Kidney capillary endothelial cell (primary cell): ENCODE measurements around the gene MYO7A.

Source experiments
- DNase-seq: peaks from one replicate; pipeline ENCODE4 v3.0.0-alpha.2; 2018; ENCODE audit warnings: low spot score

The MYO7A gene

DNA sequence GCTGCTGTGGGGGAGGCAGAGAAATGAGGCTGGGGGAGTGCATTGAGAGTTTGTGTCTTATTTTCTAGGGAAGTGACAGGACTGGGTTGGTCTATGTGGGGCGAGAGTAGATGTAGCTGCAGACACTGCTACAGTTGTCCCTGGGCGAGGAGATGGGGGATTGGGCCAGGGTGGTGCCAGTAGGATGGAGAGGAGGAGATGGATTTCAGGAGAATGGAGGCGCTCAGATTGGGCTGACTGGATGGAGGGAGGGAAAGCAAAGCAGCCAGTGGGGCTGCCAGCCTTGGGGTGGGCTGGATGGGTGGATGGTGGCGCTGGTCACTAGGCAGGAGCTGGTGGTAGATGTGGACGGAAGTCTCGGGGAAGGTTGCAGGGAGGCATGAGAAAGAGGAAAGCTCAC, 16.1 kb upstream of the MYO7A start:
- no peak for DNase-seq

DNA sequence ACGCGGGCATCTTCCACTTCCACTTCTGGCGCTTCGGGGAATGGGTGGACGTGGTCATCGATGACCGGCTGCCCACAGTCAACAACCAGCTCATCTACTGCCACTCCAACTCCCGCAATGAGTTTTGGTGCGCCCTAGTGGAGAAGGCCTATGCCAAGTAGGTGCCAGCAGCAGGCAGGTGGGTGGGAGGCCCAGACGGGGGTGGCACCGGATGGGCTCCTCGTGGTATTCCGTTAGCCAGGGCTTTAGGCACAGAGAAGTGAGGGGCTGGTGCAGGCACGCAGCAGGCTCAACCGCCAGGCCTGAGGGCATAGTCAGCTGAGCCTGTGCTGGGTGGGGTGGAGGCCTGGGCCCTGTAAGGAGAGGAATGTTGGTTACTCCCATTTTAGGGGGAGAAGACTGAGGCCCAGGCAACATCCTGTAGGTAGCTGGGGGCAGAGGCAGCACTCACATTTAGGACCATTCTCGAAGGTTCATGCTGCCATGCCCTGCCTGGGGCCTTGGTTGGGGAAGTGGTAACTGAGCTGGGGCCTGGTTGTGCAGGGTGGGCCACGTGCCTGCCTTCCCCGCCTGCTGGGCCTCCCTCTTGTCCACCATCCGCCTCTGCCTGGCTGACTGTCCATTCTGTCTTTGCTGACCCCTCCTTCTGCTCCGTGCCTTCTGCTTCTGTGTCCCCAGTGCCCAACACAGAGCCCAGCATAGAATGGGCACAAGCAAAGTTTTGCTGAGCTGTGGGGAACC, 15.2 kb upstream of the MYO7A start:
- no peak for DNase-seq

DNA sequence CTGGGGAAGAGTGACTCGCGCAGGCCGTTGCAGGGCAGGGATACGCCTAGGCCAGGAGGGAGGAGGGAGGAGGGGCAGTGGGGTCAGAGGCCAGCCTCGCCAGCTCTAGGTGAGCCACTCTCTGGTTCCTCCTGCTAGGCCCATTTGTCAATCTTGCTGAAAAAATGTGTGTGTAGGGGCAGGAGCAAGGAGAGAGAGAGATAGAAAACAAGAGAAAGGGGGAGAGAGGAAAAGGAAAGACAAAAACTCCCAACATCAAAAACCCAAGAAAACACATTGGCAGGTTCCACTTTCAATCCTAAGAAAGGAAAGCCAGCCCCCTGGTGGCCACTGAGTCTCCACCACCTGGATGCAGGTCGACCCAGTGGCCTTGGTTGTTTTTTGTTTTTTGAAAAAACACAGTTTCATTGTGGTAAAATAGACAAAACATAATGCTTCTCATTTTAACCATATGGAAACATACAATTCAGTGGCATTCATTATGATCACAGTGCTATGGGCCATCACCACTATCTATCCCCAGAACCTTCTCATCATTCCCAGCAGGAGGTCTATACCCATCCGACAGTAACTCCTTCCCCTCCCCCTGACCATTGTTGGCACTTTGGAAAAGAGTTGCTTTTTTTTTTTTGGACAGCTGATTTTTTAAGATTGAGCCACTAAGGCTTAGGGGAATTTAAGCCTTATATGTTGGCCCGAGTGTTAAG, 14.5 kb upstream of the MYO7A start:
- DNase-seq, result no peak

GRCh38 chr11:77114089-77114463, 14.0 kb upstream of the MYO7A start:
- no peak for DNase-seq

DNA sequence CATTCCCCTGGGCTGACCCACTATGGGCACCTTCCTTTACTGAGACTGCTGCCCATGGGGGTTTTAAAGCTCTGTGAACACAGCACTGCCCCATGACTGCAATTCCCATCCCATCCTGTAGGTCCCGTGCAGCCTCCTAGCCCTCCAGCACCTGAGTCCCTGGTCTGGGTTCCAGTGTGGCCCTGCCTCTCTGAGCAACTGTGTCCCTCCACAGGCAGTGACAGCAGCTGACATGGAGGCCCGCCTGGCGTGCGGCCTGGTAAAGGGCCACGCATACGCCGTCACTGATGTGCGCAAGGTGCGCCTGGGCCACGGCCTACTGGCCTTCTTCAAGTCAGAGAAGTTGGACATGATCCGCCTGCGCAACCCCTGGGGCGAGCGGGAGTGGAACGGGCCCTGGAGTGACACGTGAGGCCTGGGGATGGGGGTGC, 12.8 kb upstream of the MYO7A start:
- no peak for DNase-seq

GRCh38 chr11:77115956-77116355, 12.1 kb upstream of the MYO7A start:
- DNase-seq, result no peak

GRCh38 chr11:77117492-77117891, 10.6 kb upstream of the MYO7A start:
- no peak for DNase-seq

DNA sequence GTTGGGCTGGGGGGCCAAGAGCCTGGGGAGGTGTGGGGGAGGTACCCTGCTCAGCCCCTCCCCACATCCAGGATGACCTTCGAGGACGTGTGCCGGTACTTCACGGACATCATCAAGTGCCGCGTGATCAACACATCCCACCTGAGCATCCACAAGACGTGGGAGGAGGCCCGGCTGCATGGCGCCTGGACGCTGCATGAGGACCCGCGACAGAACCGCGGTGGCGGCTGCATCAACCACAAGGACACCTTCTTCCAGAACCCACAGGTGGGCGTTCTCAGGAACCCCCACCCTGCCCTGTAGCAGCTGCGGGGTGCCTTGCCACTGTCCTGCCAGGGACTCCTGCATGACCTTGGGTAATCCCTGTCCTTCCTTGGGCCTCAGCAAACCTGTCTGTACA, 10.0 kb upstream of the MYO7A start:
- no peak for DNase-seq

DNA sequence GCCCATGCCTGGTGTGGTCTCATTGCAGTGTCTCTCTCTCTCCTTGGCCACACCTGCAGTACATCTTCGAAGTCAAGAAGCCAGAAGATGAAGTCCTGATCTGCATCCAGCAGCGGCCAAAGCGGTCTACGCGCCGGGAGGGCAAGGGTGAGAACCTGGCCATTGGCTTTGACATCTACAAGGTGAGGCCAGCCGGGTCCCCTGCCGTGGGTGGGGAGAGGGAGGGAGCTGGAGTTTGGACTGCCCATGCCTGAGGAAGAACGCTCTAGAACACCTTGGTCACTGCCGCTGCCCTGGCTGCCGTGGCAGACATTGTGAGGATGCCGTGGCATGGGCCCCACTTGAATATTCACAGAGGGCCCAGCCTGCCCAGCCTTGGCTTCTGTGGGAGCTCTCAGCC, 9.1 kb upstream of the MYO7A start:
- no peak for DNase-seq

- no peak for DNase-seq
These were observed 8.5 kb upstream of the MYO7A start for GRCh38 chr11:77119531-77119936.

GRCh38 chr11:77120571-77120970, 7.5 kb upstream of the MYO7A start:
- DNase-seq, result no peak

DNA sequence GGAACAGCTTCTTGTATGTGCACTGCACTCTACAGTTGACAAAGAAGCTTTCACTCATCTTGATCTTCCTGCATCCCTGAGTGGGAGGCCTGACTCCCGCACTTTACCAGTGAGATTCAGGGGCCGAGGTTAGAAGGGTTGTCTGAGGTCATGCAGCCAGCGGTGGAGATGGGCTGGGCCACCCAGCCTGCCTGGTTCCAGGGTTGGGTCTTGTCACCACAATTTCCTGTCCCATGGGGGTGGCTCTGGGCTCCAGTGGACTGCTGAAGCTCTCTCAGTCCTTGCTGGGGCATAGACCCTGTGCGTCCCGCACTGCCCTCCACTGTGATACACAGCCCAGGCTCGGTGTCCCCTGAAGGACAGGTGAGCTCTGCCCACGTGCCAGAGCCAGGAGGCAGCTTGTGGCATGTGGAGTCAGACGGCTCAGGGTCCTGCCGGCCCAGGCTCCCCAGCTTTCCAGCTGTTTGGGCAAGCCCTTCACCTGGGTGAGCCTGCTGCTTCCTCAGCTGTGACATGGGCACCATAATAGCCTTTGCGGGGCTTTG, 6.9 kb upstream of the MYO7A start:
- DNase-seq, result no peak

- no peak for DNase-seq
These were observed 6.0 kb upstream of the MYO7A start for GRCh38 chr11:77121876-77122575.

DNA sequence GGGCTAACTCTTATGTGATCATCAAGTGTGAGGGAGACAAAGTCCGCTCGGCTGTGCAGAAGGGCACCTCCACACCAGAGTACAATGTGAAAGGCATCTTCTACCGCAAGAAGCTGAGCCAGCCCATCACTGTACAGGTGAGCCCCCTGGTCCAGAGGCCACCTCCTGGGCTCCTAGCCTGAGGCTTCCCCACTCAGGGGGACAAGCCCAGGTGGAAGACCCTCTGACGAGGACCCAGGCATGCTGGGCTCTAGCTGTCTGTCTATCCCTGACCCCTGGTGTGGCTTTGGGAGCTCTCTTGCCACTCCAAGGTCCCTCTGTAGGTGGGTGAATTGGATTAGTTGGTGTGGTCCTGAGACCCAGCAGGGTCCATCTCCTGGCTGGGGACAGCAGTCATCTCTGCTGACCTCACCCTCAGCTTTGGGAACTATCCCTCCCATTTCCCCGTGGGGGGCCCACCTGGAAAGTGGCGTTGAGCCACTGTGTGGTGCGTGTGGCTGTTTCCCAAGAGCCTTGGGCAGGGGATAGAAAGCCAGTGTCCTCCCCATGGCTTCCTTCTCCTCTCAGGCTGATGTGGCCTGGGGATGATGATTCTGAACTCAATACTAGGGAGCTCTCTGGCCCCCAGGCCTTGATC, 5.4 kb upstream of the MYO7A start:
- no peak for DNase-seq

DNA sequence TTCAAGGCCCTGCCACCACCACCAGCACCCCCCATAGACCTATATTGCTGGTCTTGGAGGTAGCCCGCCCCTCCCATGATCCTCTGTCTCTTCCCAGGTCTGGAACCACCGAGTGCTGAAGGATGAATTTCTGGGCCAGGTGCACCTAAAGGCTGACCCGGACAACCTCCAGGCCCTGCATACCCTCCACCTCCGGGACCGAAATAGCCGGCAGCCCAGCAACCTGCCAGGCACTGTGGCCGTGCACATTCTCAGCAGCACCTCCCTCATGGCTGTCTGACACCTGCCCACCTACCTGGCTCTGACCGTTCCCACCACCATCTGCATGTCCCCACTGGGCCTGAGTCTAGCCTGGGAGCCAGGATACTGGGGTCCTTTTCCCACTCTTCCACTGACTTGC, 4.5 kb upstream of the MYO7A start:
- DNase-seq, result no peak

- DNase-seq, result no peak
These were observed 4.0 kb upstream of the MYO7A start for GRCh38 chr11:77124041-77124440.

DNA sequence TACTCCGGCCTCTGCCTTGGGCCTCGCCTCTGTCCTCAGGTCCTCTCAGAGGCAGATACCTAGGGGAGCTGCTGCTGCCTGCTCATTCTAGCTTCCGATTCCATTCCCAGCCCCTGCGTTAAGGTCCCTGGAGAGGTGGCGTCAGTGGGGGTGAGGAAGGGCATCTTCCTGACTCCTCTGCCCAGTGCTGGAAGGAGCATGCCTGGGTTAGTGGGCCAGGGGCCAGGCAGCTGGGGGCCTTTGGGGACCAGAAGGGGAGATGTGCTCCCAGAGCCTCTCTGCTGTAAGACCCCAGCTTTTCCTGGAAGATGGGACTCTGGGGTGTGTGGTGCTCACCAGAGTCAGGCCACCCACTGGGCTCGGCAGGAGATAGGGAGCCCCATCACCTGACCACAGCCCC, 3.6 kb upstream of the MYO7A start:
- DNase-seq, result no peak

GRCh38 chr11:77125191-77125590, 2.9 kb upstream of the MYO7A start:
- DNase-seq, result no peak

GRCh38 chr11:77125695-77126094, 2.4 kb upstream of the MYO7A start:
- no peak for DNase-seq

DNA sequence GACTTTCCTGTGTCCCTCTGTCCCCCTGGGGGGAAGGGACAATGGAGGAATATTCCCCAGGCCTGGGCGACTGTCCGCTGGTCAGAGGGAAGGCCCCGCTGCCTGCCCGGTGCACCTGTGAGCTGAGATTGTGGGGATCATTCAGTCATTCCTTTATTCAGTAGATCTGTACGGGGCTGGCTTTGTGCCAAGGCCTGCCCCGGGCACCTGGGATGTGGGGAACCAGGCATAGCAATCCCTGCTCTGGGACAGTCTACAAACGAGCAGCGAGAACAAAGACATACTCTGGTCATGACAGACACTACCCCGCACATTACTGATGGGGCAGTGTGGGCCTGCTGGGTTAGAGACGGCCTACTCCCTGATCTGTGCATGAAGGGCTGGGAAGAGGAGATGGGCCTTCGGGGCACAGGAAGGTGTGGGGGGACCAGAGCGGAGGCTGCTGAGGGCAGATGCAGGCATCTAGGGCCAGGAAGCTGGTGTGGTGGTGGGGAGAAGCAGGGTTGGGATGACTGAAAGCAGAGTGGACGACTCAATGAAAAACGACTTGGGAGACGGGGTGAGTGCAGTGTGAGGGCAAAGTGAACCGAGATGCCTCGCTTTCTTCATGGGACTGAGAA, 1.8 kb upstream of the MYO7A start:
- DNase-seq, result no peak

DNA sequence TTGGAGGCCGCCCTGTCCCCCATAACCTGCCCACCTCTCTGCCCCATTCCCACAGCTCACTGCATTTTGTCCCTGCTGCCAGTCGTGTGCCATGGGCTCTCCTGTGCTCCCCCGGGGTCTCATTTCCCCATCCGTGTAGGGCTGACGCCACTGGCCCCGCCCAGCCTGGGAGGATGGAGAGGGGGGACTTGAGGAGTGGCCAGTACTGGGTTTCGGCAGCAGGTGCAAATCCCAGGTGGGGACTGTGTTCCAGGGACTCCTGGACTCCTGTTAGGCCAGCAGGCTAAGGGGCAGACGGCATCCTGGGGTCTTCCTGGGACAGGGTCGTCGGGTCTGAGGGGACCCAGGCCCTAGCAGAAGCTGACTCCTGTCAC, 1.2 kb upstream of the MYO7A start:
- DNase-seq, result no peak
